HTERT RPE-1 (cell line): ENCODE measurements around the gene ZNF664.

Experiments used
- in situ Hi-C: fragments of 300-500 bp; cut with MboI; formaldehyde crosslinking; loops from 4 replicates; pipeline ENCODE4 v1.14.3; 2020; ENCODE audit warnings: low sequenced_read_pairs

The ZNF664 gene

DNA sequence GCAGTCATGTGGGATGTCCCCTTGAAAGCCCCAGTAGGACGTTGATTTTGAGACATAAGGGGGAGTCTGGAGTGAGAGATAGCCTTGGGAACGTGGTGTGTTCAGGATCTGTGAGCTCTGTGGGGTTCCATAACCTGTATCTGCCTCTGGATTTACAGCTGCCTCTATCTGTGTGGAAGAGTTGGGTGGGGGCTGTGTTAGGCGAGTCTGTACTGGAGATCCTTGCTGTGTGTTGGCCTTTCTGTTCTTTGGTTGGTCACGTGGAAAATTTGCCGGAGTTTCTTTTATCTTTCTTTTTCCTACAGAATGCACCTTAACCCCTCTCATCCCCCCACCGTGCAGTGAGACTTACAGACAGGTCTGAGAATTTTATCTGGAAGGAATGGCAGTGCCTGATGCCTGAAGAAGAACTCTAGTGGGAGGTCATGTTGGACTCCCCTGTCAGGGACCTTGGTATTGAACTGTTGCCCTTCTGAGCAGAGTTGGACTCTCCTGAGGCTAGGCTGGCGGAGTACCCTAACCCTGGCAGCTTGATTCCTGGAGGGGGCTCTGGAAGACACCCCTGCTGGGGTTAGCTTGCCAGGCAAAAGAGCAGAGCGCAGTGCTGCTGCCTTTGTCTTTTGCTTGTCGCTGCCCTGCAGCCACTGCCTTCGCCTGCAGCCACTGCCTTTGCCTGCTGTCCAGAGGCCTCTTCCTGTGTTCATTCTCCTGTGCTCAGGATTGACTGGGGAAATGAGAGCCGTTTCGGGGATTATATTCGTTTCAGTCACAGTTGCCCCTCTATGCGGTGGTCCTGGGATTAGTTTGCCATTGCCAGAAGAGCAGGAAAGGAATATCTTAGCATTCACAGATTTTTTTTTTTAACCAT lies 34.1 kb downstream of the ZNF664 start:
- in situ Hi-C loops = no loop called here

DNA sequence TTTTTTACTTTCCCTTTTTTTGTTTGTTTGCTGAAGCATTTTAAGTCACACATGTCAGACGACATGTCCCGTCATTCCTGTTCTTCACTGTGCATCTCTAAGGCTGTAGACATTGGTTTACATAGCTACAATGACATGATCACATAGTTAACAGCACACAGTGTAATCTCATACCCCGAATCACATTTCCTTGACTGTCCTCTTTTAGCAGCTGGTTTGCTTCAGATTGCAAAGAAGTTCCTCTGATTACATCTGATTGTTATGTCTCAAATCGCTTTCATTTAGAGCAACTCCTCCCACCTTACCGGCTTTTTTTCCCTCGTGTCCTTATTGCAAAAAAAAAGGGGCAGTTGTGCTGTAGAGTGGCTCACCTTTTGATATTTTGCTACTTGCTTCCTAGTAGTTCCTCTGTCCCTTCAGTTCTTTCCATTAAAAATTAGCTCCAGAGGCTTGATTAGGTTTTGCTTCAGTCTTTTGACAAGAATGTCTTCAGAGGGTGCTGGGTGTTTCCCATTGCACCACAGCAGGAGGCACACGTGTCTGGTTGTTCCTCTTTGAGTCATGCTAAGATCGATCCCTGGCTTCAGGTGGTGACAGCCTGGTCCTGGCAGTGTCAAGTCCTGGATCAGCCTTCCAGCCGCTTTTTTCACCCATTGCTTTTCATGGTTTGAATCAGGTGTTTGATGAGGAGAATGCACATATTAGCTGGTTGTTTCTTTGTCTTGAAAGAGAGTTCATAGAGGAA lies 35.0 kb downstream of the ZNF664 start:
- in situ Hi-C loops = no loop called here

DNA sequence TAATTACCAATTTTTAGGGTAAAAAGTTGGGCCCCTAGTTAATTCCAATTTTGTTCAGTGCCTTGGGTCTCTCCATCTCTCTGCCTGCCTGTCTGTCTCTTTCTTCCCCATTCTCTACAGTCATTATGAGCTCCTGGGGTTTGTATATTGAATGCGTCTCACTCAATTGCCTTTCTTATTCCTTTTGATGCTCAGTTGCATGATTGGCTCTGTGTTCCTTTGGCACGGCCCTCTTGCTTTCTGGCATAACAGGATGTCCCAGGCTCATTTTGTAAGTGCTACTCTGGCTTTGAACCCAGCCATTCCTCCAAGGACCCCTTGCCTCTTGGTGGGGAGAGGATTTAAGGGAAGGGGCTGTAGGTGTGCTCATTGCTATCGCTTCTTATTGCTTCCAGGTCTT lies 35.6 kb downstream of the ZNF664 start:
- in situ Hi-C loops = no loop called here

DNA sequence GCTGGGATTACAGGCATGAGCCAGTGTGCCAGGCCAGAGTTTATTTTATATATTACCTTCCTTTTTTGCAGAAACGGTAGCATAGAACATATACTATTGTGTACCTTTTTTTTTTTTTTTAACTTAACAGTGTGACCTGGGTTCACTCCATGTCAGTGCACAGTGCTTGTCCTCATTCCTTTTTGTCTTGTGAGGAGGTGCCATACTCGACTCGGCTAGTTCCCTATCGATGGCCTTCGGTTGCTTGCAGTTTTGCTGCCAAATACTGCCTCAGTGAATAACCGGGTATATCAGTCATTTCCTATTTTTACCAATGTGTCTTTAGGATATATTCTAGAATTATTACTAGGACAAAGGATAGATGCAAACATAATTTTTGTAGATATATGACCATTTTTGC lies 36.8 kb downstream of the ZNF664 start:
- in situ Hi-C loops = no loop called here

DNA sequence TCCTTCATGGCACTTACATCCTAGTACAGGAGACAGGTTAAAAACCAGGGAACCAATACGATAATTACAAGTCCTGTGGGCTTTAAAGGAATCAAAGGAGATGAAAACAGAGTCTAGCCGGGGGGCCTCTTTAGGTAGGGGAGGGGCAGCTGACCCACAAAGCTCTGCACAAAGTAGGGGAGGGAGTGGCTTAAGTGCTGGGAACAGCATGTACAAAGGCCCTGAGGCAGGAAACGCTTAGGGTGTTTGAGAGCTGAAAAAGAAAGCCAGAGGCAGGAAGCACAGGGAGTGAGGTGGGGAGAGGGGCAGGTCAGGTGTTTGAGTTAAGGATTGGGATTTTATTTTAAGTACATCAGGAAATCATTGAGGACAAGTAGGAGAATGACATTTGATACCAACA lies 37.7 kb downstream of the ZNF664 start:
- in situ Hi-C loops = no loop called here

DNA sequence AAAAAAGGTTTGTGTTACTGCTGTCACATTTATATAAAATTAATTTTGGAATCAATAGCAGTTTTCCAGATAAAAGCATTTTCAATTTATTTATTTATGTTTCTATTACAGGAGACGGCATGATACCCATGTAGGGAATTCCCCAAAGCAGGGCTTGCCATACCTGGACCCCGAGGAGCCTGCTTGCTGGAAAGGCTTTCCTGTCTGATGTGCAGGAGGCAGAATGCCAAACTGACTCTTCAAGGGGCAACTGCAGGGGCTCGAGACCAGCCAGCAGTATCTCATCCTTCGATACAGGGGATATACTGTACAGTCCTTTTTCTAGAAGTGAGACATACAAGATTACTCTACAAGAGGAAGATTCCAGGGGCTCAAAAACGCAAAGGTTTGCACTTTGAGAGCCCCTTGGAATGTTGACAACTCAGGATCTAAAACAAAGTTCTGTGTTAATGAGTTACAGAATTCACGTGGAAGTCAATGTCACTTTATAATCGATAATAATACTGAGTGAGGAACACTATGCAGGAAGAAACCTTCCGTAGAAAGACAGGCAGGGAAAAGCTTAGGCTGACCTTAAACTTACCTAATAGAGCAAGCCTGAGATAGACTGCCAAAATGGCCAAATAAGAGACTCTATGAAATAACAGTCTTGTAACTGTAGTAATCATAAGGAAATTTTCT lies 38.6 kb downstream of the ZNF664 start:
- in situ Hi-C loops = no loop called here

DNA sequence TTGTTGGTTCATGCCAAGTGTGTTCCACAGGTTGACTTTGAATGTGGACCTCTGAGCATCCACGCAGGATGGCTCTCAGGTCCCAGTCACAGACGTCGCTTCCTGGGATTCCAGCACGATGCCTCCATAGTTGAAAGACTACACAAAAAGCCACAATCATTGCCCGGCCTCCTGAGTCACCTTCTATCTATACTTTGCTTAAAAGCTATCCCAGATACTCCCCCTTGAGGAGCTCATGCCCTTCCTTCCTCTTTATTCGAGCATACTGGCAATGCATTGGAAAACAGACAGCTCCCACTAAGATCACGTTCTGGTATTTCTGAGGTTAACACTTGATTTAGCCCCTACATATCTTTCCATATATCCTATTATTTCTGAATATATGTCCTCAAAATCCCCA lies 40.1 kb downstream of the ZNF664 start:
- in situ Hi-C loops = no loop called here

DNA sequence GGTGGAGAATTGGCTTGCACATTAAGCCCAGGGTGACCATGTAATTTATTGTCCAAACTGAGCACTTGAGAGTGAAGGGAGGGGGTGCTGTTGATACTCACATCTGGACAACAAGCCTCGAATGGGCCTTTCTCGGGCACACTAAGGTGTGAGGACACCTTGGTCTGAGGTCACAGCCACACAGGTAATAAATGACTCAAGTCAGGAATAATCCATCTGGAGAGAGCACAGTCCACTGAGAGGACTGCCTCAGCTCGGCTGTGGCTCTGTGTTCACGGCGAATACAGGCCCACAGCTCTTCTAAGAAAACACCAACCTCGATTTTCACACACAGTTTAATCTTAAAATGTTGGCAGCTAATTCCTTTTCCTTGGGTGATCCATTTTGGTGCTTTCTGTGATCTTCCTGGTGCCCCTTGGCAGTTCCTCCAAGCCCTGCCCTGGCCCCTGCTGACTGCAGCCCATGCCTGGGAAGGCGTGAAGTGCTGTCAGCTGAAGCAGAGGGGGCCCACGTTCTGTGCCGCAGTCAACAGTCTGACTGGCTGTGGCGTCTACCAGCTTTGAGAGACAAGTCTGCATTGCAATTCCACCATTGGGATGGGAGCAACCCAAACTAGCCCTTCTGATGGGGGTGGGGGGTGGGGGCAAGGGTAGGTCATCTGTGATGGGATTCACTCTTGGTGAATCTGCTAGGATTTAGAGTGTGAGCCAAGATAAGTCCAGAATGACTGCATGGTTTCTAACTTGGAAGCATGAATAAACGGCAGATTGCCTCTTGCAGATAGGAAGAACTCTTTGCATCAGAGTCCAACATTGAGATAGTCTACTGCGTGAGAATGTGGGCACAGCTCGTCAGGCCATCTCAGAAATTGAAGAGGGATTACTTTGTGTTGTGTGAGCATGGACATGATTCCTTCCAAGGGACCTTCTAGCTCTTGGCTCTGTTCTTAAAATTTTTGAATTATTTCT lies 42.8 kb downstream of the ZNF664 start:
- in situ Hi-C loops = no loop called here

DNA sequence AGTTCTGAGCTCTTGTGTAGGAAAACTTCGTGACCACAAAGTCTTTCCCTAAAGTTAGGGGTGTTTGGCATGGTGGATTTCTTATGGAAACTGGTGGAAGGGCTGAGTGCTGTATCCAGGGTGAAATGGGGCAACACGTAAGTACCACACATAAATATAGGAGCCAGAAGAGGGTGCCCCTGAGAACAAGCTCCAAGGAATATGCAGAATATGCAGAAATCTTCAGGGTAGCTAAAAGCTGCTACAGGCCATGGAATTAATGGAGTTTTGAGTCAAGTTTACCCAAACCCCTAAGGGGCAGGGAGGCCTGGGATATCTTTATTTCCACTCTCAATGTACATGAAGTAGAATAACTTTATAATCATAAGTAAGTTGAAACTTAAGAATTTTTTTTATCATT lies 44.0 kb downstream of the ZNF664 start:
- in situ Hi-C loops = no loop called here

DNA sequence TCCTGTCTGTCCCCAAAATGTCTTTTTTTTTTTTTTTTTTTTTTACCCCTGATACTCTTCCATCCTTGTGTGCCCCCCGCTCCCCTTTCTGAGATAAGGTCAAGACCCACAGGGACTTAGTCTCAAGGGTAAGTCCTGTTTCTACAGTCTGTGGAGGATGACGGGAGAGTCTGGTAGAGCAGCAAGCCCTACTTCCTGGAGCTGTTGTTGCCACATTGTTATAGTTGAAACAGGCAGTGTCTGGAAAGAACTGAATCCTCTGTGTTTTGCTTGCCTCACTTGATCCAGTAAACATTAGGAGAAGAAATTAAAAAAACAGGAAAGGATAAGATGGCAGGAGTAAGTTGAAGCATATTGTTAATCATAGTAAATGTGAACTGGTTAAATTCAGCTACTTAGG lies 45.5 kb downstream of the ZNF664 start:
- in situ Hi-C loops = no loop called here

DNA sequence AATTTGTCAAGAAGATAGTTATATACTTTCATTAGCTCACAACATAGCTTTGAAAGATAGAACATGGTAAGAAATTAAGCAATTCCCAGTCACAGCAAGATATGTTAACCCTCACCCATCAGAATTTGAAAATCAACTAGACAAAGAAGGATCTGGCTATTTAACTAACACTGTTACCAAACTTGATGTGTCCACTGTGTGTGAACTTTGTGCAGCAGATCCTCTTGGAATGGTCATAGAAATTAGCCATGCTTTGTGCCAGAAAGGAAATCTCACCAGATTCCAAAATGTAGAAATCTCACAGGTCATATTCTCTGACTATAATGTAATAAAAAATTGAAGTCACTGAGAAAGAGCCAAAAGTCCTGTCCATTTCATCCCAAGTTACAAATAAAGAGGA lies 46.1 kb downstream of the ZNF664 start:
- in situ Hi-C loops = no loop called here

DNA sequence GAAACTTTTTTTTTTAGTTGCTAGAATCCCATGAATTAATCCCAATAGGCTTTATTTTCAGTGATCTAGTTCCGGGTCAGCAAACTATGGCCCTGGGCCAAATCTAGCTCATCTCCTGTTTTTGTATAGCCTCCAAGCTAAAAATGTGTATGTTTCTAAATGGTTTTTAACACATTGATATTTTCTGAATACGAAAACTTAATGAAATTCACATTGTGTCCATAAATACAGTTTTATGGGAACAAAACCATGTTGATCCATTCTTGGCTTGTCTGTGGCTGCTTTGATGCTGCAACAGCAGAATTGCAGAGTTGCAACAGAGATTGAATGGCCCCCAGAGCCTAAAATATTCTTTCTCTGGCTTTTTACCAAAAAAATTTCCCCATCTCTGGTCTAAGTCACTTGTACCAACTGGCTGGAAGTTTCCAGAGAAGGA lies 47.5 kb downstream of the ZNF664 start:
- in situ Hi-C loops = no loop called here

DNA sequence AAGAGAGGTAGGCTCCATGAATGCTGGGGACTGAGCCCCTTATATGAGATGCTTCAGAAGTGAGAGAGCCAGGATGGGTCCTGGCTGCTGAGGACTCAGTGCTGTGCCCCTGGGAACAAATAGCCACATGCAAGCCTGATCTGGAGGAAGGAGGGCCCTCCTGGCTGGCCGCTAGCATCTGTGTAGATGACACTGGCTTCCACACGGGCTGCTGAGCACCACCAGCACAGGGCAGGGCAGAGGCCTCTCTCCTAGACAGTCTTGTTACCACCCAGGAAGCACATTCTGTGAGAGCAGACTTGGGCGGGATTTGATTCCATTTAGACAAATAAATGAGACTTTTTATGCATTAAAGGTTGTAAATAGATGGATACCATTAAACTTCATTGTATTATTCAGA lies 48.0 kb downstream of the ZNF664 start:
- in situ Hi-C loops = no loop called here

DNA sequence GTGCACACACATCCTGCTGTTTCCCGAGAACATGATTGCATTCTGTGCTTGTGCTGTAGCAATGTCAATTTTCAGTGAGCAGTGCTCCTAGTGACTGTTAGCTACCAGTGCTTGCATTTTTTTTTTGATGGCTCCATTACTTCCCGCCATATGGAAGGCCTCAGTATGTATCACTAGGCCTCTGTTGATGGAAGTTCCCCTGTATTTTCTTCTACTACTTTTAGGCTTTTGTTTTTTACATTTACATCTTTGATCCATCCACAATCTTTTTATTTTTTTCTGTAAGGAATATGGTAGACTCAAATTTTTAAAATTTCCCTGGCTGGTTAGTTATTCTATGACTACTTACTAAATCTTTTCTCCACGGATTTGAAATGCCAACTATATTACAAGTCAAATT lies 49.1 kb downstream of the ZNF664 start:
- in situ Hi-C loops = no loop called here

DNA sequence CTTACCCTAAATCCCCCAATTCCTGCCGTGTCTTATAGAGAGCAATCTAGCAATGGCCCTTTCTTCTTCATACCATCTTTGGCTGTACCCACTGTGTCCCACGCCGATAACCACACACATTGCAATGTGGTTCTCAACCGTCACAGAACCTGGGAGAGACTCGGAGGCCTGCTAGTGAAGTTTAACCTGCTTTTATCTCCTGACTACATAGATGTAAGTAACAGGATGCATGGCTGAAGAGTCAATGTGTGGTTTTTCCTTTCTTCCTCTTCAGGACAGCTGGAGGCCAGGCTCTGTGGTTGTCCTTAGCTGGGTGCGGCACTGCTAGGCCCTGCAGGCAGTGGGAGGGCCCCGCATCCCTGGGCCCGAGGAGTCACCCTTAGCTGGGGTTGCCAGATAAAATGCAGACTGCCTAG lies 51.3 kb downstream of the ZNF664 start:
- in situ Hi-C loops = no loop called here

DNA sequence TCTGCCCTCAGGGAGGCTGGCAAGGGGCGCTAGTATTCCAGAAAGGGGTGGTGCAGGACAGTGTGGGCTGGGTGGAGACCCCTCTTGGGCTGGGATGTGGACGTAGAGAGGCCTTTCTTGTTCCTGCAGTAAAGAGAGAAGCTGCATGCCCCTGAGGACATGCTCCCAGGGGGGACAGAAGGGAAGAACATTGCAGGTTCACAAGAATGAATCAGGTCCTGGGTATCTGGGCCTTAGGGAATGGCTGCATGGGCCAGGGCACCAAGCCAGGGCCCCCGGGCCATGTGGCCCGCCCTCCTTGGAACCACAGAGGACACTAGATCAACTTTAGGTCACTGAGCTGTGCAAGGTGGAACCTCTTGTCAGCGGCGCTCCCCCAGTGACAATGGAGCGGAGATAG lies 51.8 kb downstream of the ZNF664 start:
- in situ Hi-C loops = no loop called here

DNA sequence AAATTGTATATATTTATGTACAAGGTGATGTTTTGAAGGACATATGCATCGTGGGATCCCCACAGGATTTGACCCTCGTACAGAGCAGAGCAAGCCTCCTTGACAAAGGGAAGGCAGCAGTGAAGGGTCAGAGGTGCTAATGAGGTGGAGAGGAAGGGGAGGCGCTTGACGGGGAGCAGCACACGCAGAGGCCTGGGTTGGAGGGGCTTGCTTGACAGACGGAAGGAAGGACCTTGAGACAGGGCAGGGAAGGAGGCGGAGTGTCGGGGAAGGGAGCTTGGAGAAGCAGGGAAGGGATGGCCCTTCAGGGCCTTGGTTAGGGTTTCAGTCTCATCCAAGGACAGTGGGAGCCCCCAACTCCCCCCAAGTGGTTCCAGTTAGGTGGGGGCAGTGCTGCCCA lies 52.6 kb downstream of the ZNF664 start:
- in situ Hi-C loops = no loop called here

DNA sequence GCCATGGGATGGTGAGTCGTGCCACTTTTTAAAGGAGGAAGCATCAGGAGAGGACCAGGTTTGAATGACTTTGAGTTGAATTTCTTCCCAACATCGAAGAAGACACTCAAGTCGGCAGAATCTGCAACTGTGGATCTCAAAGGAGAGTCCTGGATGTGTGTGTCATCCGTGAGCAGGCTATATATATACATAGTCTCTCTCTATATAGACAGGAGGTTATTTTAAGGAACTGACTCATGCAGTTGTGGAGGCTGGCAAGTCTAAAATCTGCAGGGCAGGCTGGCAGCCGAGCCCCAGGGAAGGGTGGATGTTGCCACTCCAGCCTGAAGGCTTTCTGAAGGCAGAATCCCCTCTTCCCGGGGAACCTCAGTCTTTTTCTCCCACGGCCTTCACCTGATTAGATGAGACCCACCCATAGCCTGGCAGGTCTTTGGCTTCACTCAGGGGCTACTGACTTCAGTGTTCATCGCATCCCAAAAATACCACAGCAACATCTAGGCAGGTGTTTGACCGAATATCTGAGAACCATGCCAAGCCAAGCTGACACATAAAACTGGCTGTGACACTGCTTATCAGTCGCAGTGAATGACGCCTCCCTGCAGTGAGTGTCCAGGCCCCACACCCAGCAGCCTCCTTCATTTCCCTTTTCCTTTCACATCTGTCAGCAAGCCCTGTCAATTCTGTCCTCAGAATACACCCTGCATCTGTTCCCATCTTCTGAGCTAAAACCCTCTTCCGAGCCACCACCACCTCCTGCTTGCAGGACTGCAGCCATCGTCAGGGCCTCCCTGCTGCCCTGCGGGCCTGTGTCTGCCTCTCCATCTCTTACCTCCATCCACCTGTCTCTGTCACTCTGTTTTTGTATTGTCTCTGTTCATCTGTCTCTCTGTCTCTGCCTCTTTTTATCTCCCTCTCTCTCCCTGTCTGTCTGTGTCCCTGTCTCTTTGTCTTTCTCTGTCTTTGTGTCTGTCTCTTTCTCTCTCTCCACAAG lies 54.0 kb downstream of the ZNF664 start:
- in situ Hi-C loops = no loop called here

DNA sequence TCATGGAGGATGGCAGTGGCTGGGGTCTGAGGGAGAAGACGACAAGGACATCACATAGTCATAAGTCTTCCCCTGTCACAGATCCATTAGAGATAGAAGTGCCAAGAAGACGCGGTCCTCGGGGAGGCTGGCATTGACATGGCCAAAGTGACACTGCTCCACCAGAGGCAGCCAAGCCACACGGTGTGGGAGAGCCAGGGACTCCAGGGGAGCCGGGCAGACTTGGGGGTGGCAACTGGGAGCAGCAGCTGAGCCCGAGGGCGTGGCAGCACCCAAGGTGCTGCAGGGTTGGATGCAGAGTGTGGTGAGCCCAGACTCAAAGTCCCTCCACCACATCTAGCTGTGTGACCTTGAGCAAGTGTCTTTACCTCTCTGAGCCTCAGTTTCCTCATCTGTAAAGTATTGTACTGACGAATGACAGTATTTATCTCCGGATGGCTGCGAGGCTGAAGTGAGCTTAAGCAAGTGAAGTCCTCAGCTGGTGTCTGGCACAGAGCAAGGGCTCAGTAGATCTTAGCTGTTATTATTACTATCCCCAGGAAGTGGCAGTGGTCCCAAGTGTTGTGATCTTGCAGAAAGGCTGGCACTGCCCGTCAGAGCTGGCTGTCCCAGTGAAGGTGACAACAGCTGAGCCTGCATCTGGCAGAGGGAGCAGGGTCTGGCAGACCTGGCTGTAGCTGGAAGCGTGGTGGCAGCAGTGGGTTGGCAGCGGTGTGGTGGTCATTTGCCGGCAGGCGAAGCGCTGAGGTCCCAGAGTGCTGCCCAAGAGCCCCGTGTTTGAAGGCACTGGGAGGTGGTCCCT lies 54.9 kb downstream of the ZNF664 start:
- in situ Hi-C loops = no loop called here
